ENCODE measurements around the gene IFT81. TPM values are rescaled to one million over a fixed set of nuclear protein-coding genes. Genes with fewer than 3 reads are reported as not detected.

The IFT81 gene
- polyA plus RNA-seq, 1 of the 3 experiments (the other 2 are of a cell fraction), result 7.9 TPM

- DNase-seq, result no peak
- H3K27me3 ChIP-seq (ENCODE audit: insufficient read depth), result no peaks in the 10 kb centered on the region
- no peaks in the 10 kb centered on the region for H3K79me2 ChIP-seq (ENCODE audit: insufficient read depth)
- no peaks in the 10 kb centered on the region for H4K20me1 ChIP-seq (ENCODE audit: insufficient read depth)
- no peak overlapping the region for H2AFZ ChIP-seq (ENCODE audit: low read depth)
- no peak overlapping the region for H3K4me3 ChIP-seq (ENCODE audit: low read depth in 2 of 2, low read length in 1 of 2)
- peaks cover 3% of the 10 kb centered on the region for H3F3A ChIP-seq (replicated peaks; ENCODE audit: insufficient read depth)
- ChIA-PET CTCF (no interaction called here), POLR2A (no interaction called here)
- H3K9me3 ChIP-seq, result no peaks in the 10 kb centered on the region
- TF ChIP-seq TEAD4 (IDR thresholded peaks at IDR 0.05; ENCODE audit: borderline replicate concordance, insufficient read depth) (no peak), FOSL2 (IDR thresholded peaks at IDR 0.05; ENCODE audit: borderline replicate concordance, low read depth) (no peak), MEF2A (IDR thresholded peaks at IDR 0.05; ENCODE audit: borderline replicate concordance, low read depth) (no peak), CTCF (IDR thresholded peaks at IDR 0.05) (no peak), RFX5 (IDR thresholded peaks at IDR 0.05; ENCODE audit: low read length) (no peak), NFIC (IDR thresholded peaks at IDR 0.05; ENCODE audit: borderline replicate concordance) (no peak)
- TF ChIP-seq, protein P1, sequence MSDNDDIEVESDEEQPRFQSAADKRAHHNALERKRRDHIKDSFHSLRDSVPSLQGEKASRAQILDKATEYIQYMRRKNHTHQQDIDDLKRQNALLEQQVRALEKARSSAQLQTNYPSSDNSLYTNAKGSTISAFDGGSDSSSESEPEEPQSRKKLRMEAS (IDR thresholded peaks at IDR 0.05; ENCODE audit: low read depth), result no peak
- TF ChIP-seq, protein P2, sequence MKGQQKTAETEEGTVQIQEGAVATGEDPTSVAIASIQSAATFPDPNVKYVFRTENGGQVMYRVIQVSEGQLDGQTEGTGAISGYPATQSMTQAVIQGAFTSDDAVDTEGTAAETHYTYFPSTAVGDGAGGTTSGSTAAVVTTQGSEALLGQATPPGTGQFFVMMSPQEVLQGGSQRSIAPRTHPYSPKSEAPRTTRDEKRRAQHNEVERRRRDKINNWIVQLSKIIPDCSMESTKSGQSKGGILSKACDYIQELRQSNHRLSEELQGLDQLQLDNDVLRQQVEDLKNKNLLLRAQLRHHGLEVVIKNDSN (IDR thresholded peaks at IDR 0.05; ENCODE audit: borderline replicate concordance, low read depth), result no peak
- peaks cover 0 to 9% of the 10 kb centered on the region in 2 experiments; a peak in 1 of 4 replicates for H3K4me1 ChIP-seq (ENCODE audit: control insufficient read depth in 1 of 2, insufficient read depth in 2 of 2, low read depth in 1 of 2, low read length in 1 of 2)
- WGBS (ENCODE audit: low lambda C conversion rate), result 92% methylated on average over 12 of the region's 12 CpGs
- no peak overlapping the region for H3K4me2 ChIP-seq
- no peak overlapping the region for H3K27ac ChIP-seq (ENCODE audit: low read depth in 2 of 2, low read length in 1 of 2)
- no peak overlapping the region for H3K9ac ChIP-seq
- no peaks in the 10 kb centered on the region for H3K9me2 ChIP-seq
- H3K36me3 ChIP-seq (replicated peaks in 1 of 2; ENCODE audit: control insufficient read depth in 1 of 2, insufficient read depth in 2 of 2, low read length in 1 of 2), result no peaks in the 10 kb centered on the region
These were observed 134.3 kb downstream of the IFT81 start for GRCh38 chr12:110258466-110258865.

DNA sequence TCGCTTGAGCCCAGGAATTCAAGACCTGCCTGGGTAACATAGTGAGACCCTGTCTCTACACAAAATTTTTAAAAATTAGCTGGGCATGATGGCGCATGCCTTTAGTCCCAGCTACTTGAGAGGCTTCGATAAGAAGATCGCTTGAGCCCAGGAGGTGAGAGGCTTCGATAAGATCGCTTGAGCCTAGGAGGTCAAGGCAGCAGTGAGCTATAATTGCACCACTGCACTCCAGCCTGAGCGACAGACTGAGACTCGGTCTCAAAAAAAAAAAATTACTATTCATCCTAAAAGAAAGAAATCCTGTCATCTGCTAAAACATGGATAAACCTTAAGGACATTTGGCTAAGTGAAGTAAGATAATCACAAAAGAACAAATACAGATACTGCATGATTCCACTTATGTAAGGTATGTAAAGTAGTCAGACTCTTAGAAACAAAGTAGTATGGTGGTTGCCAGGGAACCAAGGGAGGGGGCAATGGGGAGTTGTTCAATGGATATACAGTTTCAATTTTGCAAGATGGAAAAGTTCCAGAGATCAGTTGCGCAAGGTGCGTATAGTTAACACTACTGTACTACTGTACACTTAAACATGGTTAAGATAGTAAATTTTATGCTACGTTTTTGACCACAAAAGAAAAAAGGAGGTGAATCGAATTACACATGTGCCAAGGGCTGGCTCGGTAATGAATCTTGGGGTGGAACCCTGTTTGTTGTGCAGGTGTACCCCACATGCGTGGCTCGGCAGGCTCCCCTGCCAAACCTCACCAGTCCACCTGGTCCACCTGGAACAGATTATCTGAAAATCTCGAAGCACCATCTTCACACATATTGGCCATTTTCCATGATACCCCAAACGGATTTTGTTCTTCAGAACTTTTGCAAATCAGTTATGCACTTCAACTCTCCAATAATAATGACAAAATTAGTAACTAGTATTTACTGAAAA is 138.6 kb downstream of the IFT81 start:
- peaks cover 12 to 18% of the 10 kb centered on the region in 2 experiments; a peak in 3 of 4 replicates for H3K4me1 ChIP-seq (ENCODE audit: control insufficient read depth in 1 of 2, insufficient read depth in 2 of 2, low read depth in 1 of 2, low read length in 1 of 2)
- H3K27ac ChIP-seq (ENCODE audit: low read depth in 2 of 2, low read length in 1 of 2), result no peak overlapping the region
- ChIA-PET CTCF (no interaction called here), POLR2A (no interaction called here)
- WGBS (ENCODE audit: low lambda C conversion rate), result 86% methylated on average over 17 of the region's 17 CpGs
- H3K79me2 ChIP-seq (ENCODE audit: insufficient read depth), result no peaks in the 10 kb centered on the region
- H3K36me3 ChIP-seq (replicated peaks in 1 of 2; ENCODE audit: control insufficient read depth in 1 of 2, insufficient read depth in 2 of 2, low read length in 1 of 2), result no peaks in the 10 kb centered on the region
- no peaks in the 10 kb centered on the region for H4K20me1 ChIP-seq (ENCODE audit: insufficient read depth)
- no peak for TF ChIP-seq RXRA (IDR thresholded peaks at IDR 0.05; ENCODE audit: borderline replicate concordance, low read depth)
- TF ChIP-seq NRF1 (IDR thresholded peaks at IDR 0.05; ENCODE audit: low read depth, low read length), result no peak
- TF ChIP-seq FOXM1 (IDR thresholded peaks at IDR 0.05; ENCODE audit: low read depth), result no peak
- TF ChIP-seq RAD21 (IDR thresholded peaks at IDR 0.05; ENCODE audit: low read length), result no peak
- TF ChIP-seq FOSL2 (IDR thresholded peaks at IDR 0.05; ENCODE audit: borderline replicate concordance, low read depth), result no peak
- TF ChIP-seq MEF2A (IDR thresholded peaks at IDR 0.05; ENCODE audit: borderline replicate concordance, low read depth), result no peak
- TF ChIP-seq EZH2phosphoT487 (IDR thresholded peaks at IDR 0.05; ENCODE audit: borderline replicate concordance, low read depth), result no peak
- TF ChIP-seq TAF1 (IDR thresholded peaks at IDR 0.05; ENCODE audit: borderline replicate concordance, low read depth, low read length), result no peak
- no peak for TF ChIP-seq GABPA (IDR thresholded peaks at IDR 0.05; ENCODE audit: low read depth)
- TF ChIP-seq TCF12 (IDR thresholded peaks at IDR 0.05), result no peak
- no peak for TF ChIP-seq CHD2 (IDR thresholded peaks at IDR 0.05; ENCODE audit: low read length, partially characterized antibody)
- H3K27me3 ChIP-seq (ENCODE audit: insufficient read depth), result no peaks in the 10 kb centered on the region
- H3K9me3 ChIP-seq, result no peaks in the 10 kb centered on the region
- no peak overlapping the region for H3K4me2 ChIP-seq
- H3K9ac ChIP-seq, result no peak overlapping the region
- H2AFZ ChIP-seq (ENCODE audit: low read depth), result no peak overlapping the region
- no peaks in the 10 kb centered on the region for H3K9me2 ChIP-seq
- no peak overlapping the region for H3K4me3 ChIP-seq (ENCODE audit: low read depth in 2 of 2, low read length in 1 of 2)
- peaks cover 15% of the 10 kb centered on the region for H3F3A ChIP-seq (replicated peaks; ENCODE audit: insufficient read depth)
- DNase-seq, result no peak
